Hindlimb muscle (tissue), 1 donor: Measurements from ENCODE around the gene GABBR1. TPM values are rescaled to one million over a fixed set of nuclear protein-coding genes. Genes with fewer than 3 reads are reported as not detected.

Experiments
- DNase-seq: peaks from one replicate; pipeline ENCODE4 v3.0.0-alpha.2; 2013
- polyA plus RNA-seq: library from polyadenylated mRNA; unstranded; fragments of 120-200 nt; gene quantifications from one replicate; pipeline ENCODE4 v1.2.1, GENCODE V29; 2013; ENCODE audit not compliant: insufficient read length

Gene GABBR1
- polyA plus RNA-seq, 1 donor: 31.1 TPM

GRCh38 chr6:29566856-29567255 is 66.1 kb downstream of the GABBR1 start:
- no peak for DNase-seq

GRCh38 chr6:29564875-29565274 is 68.1 kb downstream of the GABBR1 start:
- no peak for DNase-seq

GRCh38 chr6:29563435-29563965 is 69.5 kb downstream of the GABBR1 start:
- DNase-seq: no peak

- DNase-seq: no peak
Observed at GRCh38 chr6:29561606-29562181, 71.3 kb downstream of the GABBR1 start.

GRCh38 chr6:29561091-29561490 is 71.9 kb downstream of the GABBR1 start:
- DNase-seq: no peak

GRCh38 chr6:29559524-29560287 is 73.3 kb downstream of the GABBR1 start, which contains the start of gene UBD:
TSS of gene UBD (minus strand) at chr6:29559732. CDS start at chr6:29559701, 31 bp downstream.
- no peak for DNase-seq

- DNase-seq: no peak
Observed at GRCh38 chr6:29558439-29559079, 74.4 kb downstream of the GABBR1 start.

- DNase-seq: no peak
Observed at GRCh38 chr6:29557320-29557719, 75.7 kb downstream of the GABBR1 start.

GRCh38 chr6:29554764-29555163 is 78.2 kb downstream of the GABBR1 start:
- no peak for DNase-seq

GRCh38 chr6:29553268-29554057 is 79.5 kb downstream of the GABBR1 start:
- DNase-seq: peak; percentile 50

- DNase-seq: peak; percentile 58
Observed at GRCh38 chr6:29552512-29553051, 80.4 kb downstream of the GABBR1 start.

GRCh38 chr6:29547573-29547972 is 85.4 kb downstream of the GABBR1 start:
- no peak for DNase-seq

GRCh38 chr6:29537714-29538403 is 95.1 kb downstream of the GABBR1 start:
- no peak for DNase-seq

- DNase-seq: no peak
Observed at GRCh38 chr6:29532320-29532951, 100.5 kb downstream of the GABBR1 start.

- DNase-seq: no peak
Observed at GRCh38 chr6:29531668-29532067, 101.3 kb downstream of the GABBR1 start.

- DNase-seq: no peak
Observed at GRCh38 chr6:29530671-29531310, 102.2 kb downstream of the GABBR1 start.

GRCh38 chr6:29529956-29530355 is 103.0 kb downstream of the GABBR1 start:
- DNase-seq: no peak

GRCh38 chr6:29528988-29529560 is 103.9 kb downstream of the GABBR1 start:
- no peak for DNase-seq

- no peak for DNase-seq
Observed at GRCh38 chr6:29528300-29528931, 104.6 kb downstream of the GABBR1 start.

GRCh38 chr6:29527564-29527963 is 105.4 kb downstream of the GABBR1 start:
- DNase-seq: no peak
